ENCODE measurements around the gene THEM4.

Gene THEM4

DNA sequence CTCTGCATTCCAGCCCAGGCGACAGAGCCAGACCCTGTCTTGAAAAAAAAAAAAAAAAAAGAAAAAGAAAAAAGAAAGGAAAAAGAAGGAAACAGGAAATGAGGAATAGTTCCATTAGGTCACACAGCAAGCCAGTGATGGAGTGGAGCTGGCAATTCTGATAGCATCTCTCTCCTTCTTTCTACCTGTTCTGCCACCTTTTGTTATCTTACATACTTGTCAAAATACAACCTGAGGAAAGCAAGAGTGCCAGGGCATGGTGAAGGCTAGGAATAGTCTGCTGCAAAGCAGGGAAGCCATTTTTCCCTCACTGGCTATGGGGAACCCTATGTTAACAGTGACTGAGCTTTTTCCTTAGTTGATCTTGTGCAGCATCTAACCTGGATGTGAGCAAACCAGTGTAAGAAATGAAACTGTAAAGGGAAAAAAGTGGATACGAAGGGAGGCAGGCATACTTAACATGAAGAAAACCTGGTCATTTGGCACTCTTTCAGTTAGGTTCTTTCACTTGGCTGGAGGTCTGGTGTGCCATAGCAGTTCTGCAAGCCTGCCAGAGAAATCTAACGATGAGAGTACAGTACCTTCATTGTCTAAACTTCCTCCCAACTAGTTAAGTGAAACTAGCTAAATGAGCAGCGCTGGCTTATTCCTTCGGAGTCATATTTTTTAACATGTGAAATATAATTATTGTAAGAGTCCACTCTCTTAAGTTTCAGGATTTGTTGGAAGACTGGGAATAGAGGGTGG lies 37.9 kb downstream of the THEM4 start:
- Histone ChIP-seq H3K4me3 (ENCODE audit: low read depth, low read length) (no peak overlapping the region), H3K79me1 (ENCODE audit: low read length) (no peaks in the 10 kb centered on the region), H3K4me2 (ENCODE audit: low read length) (no peak overlapping the region), H2AK5ac (ENCODE audit: low read length) (no peak overlapping the region), H3K9me3 (ENCODE audit: insufficient read depth, low read depth, low read length) (no peaks in the 10 kb centered on the region), H3K4ac (ENCODE audit: low read depth, low read length) (no peak overlapping the region), H4K8ac (ENCODE audit: low read depth, low read length) (no peak overlapping the region), H3K14ac (ENCODE audit: low read length) (no peak overlapping the region), H3K79me2 (ENCODE audit: control insufficient read depth, insufficient read depth, low read length, poor library complexity) (no peaks in the 10 kb centered on the region), H3K27ac (ENCODE audit: low read depth, low read length) (no peak overlapping the region), H3K27me3 (ENCODE audit: insufficient read depth, low read length) (no peaks in the 10 kb centered on the region), H3K9ac (ENCODE audit: low read length) (no peak overlapping the region), H4K91ac (ENCODE audit: low read depth, low read length) (no peak overlapping the region), H2BK12ac (ENCODE audit: low read length) (no peak overlapping the region), H3K23ac (ENCODE audit: low read length) (no peak overlapping the region), H3K4me1 (ENCODE audit: control insufficient read depth in 1 of 2, insufficient read depth in 2 of 2, low read length in 2 of 2) (peaks cover 0 to 4% of the 10 kb centered on the region in 2 experiments), H2AFZ (ENCODE audit: insufficient read depth, low read length, poor library complexity) (no peak overlapping the region), H3K36me3 (ENCODE audit: control insufficient read depth in 1 of 2, insufficient read depth in 2 of 2, low read length in 2 of 2) (no peaks in the 10 kb centered on the region), H4K12ac (ENCODE audit: low read depth, low read length) (no peak overlapping the region), H2BK120ac (ENCODE audit: insufficient read depth, low read length, poor library complexity) (no peak overlapping the region), H3K18ac (ENCODE audit: low read length) (no peak overlapping the region), H2BK5ac (ENCODE audit: low read depth, low read length, poor library complexity) (no peak overlapping the region)
- WGBS (ENCODE audit: extremely low coverage, insufficient coverage, insufficient read length) = no CpG with 5 or more reads among the region's 5 CpGs
- DNase-seq = peak in 1 of 2 donors; percentile 8

DNA sequence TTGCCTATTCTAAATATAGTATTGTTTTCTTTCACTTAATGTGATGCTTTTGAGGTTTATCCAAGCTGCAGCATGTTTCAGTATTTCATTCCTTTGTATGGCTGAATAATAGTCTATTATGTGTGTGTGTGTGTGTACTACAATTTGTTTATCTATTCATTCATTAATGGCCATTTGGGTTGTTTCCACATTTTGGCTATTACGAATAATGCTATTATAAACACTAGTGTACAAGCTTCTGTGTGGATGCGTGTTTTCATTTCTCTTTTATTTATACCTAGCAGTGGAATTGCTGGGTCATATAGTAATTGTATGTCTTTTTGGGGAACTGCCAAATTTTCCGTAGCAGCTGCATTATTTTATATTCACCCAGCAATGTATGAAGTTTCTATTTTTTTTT lies 40.8 kb downstream of the THEM4 start:
- H2AFZ ChIP-seq (ENCODE audit: insufficient read depth, low read length, poor library complexity) = no peak overlapping the region
- no peak for DNase-seq
- no peaks in the 10 kb centered on the region for H3K9me3 ChIP-seq (ENCODE audit: insufficient read depth, low read depth, low read length)
- H3K79me2 ChIP-seq (ENCODE audit: control insufficient read depth, insufficient read depth, low read length, poor library complexity) = no peaks in the 10 kb centered on the region
- H2BK12ac ChIP-seq (ENCODE audit: low read length) = no peak overlapping the region
- H4K8ac ChIP-seq (ENCODE audit: low read depth, low read length) = no peak overlapping the region
- H3K23ac ChIP-seq (ENCODE audit: low read length) = no peak overlapping the region
- H3K4me2 ChIP-seq (ENCODE audit: low read length) = no peak overlapping the region
- no peak overlapping the region for H2AK5ac ChIP-seq (ENCODE audit: low read length)
- H3K79me1 ChIP-seq (ENCODE audit: low read length) = no peaks in the 10 kb centered on the region
- no peak overlapping the region for H3K27ac ChIP-seq (ENCODE audit: low read depth, low read length)
- H3K4ac ChIP-seq (ENCODE audit: low read depth, low read length) = no peak overlapping the region
- peaks cover 0 to 4% of the 10 kb centered on the region in 2 experiments for H3K4me1 ChIP-seq (ENCODE audit: control insufficient read depth in 1 of 2, insufficient read depth in 2 of 2, low read length in 2 of 2)
- H4K91ac ChIP-seq (ENCODE audit: low read depth, low read length) = no peak overlapping the region
- no peak overlapping the region for H3K4me3 ChIP-seq (ENCODE audit: low read depth, low read length)
- no CpG with 5 or more reads among the region's 3 CpGs for WGBS (ENCODE audit: extremely low coverage, insufficient coverage, insufficient read length)
- H4K12ac ChIP-seq (ENCODE audit: low read depth, low read length) = no peak overlapping the region
- no peak overlapping the region for H3K14ac ChIP-seq (ENCODE audit: low read length)
- H3K36me3 ChIP-seq (ENCODE audit: control insufficient read depth in 1 of 2, insufficient read depth in 2 of 2, low read length in 2 of 2) = no peaks in the 10 kb centered on the region
- H2BK5ac ChIP-seq (ENCODE audit: low read depth, low read length, poor library complexity) = no peak overlapping the region
- H3K18ac ChIP-seq (ENCODE audit: low read length) = no peak overlapping the region
- no peak overlapping the region for H3K9ac ChIP-seq (ENCODE audit: low read length)
- no peaks in the 10 kb centered on the region for H3K27me3 ChIP-seq (ENCODE audit: insufficient read depth, low read length)
- H2BK120ac ChIP-seq (ENCODE audit: insufficient read depth, low read length, poor library complexity) = no peak overlapping the region

DNA sequence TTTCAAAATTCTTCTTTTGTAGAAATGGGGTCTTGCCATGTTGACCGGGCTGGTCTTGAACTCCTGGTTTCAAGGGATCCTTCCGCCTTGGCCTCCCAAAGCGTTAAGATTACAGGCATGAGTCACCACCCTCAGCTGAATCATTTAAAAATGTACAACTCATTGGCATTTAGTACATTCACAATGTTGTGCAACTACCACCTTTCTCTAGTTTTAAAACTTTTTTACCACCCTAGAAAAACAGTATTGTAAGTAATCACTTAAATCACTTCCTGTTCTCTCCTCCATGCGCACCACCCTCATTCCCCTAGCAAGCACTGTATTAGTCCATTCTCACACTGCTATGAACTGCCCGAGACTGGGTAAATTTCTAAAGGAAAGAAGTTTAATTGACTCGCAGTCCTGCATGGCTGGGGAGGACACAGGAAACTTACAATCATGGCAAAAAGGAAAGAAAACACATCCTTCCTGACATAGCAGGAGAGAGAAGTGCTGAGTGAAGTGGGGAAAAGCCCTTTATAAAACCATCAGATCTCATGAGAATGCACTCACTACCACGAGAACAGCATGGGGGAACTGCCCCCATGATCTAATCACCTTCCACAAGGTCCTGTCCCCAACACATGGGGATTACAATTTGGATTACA lies 41.4 kb downstream of the THEM4 start:
- Histone ChIP-seq H3K27me3 (ENCODE audit: insufficient read depth, low read length) (no peaks in the 10 kb centered on the region), H3K4me2 (ENCODE audit: low read length) (no peak overlapping the region), H3K4me3 (ENCODE audit: low read depth, low read length) (no peak overlapping the region), H3K18ac (ENCODE audit: low read length) (no peak overlapping the region), H3K79me1 (ENCODE audit: low read length) (no peaks in the 10 kb centered on the region), H3K9me3 (ENCODE audit: insufficient read depth, low read depth, low read length) (no peaks in the 10 kb centered on the region), H3K36me3 (ENCODE audit: control insufficient read depth in 1 of 2, insufficient read depth in 2 of 2, low read length in 2 of 2) (no peaks in the 10 kb centered on the region), H3K79me2 (ENCODE audit: control insufficient read depth, insufficient read depth, low read length, poor library complexity) (no peaks in the 10 kb centered on the region), H2AFZ (ENCODE audit: insufficient read depth, low read length, poor library complexity) (no peak overlapping the region), H3K9ac (ENCODE audit: low read length) (no peak overlapping the region), H2BK5ac (ENCODE audit: low read depth, low read length, poor library complexity) (no peak overlapping the region), H3K4me1 (ENCODE audit: control insufficient read depth in 1 of 2, insufficient read depth in 2 of 2, low read length in 2 of 2) (peaks cover 0 to 4% of the 10 kb centered on the region in 2 experiments), H3K14ac (ENCODE audit: low read length) (no peak overlapping the region), H3K27ac (ENCODE audit: low read depth, low read length) (no peak overlapping the region), H4K12ac (ENCODE audit: low read depth, low read length) (no peak overlapping the region), H2AK5ac (ENCODE audit: low read length) (no peak overlapping the region), H3K4ac (ENCODE audit: low read depth, low read length) (no peak overlapping the region), H4K91ac (ENCODE audit: low read depth, low read length) (no peak overlapping the region), H2BK120ac (ENCODE audit: insufficient read depth, low read length, poor library complexity) (no peak overlapping the region), H2BK12ac (ENCODE audit: low read length) (no peak overlapping the region), H3K23ac (ENCODE audit: low read length) (no peak overlapping the region), H4K8ac (ENCODE audit: low read depth, low read length) (no peak overlapping the region)
- DNase-seq = peak; percentile 77 to 95
- WGBS (ENCODE audit: extremely low coverage, insufficient coverage, insufficient read length) = no CpG with 5 or more reads among the region's 7 CpGs

DNA sequence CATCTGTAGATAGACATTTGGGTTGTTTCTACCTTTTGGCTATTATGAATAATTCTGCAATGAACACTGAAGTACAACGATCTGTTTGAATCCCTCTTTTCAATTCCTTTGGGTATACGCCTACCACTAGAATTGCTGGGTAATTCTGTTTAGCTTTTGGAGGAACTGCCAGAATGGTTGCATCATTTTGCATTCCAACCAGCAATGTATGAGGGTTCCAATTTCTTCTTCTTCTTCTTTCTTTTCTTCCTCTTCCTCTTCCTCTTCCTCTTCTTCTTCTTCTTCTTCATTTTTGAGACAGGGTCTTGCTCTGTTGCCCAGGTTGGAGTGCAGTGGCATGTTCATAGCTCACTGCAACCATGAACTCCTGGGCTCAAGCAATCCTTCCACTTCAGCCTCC lies 42.0 kb downstream of the THEM4 start:
- H4K91ac ChIP-seq (ENCODE audit: low read depth, low read length) = no peak overlapping the region
- no peak overlapping the region for H3K4ac ChIP-seq (ENCODE audit: low read depth, low read length)
- no peaks in the 10 kb centered on the region for H3K9me3 ChIP-seq (ENCODE audit: insufficient read depth, low read depth, low read length)
- H3K27me3 ChIP-seq (ENCODE audit: insufficient read depth, low read length) = no peaks in the 10 kb centered on the region
- no peak overlapping the region for H2BK120ac ChIP-seq (ENCODE audit: insufficient read depth, low read length, poor library complexity)
- H3K4me3 ChIP-seq (ENCODE audit: low read depth, low read length) = no peak overlapping the region
- DNase-seq = peak in 1 of 2 donors; percentile 88
- no peak overlapping the region for H3K27ac ChIP-seq (ENCODE audit: low read depth, low read length)
- no CpG with 5 or more reads among the region's 2 CpGs for WGBS (ENCODE audit: extremely low coverage, insufficient coverage, insufficient read length)
- H3K4me2 ChIP-seq (ENCODE audit: low read length) = no peak overlapping the region
- no peak overlapping the region for H2BK5ac ChIP-seq (ENCODE audit: low read depth, low read length, poor library complexity)
- H2BK12ac ChIP-seq (ENCODE audit: low read length) = no peak overlapping the region
- no peak overlapping the region for H4K8ac ChIP-seq (ENCODE audit: low read depth, low read length)
- no peaks in the 10 kb centered on the region for H3K79me2 ChIP-seq (ENCODE audit: control insufficient read depth, insufficient read depth, low read length, poor library complexity)
- no peak overlapping the region for H4K12ac ChIP-seq (ENCODE audit: low read depth, low read length)
- H3K18ac ChIP-seq (ENCODE audit: low read length) = no peak overlapping the region
- H3K14ac ChIP-seq (ENCODE audit: low read length) = no peak overlapping the region
- no peaks in the 10 kb centered on the region for H3K79me1 ChIP-seq (ENCODE audit: low read length)
- no peak overlapping the region for H2AFZ ChIP-seq (ENCODE audit: insufficient read depth, low read length, poor library complexity)
- peaks cover 0 to 4% of the 10 kb centered on the region in 2 experiments for H3K4me1 ChIP-seq (ENCODE audit: control insufficient read depth in 1 of 2, insufficient read depth in 2 of 2, low read length in 2 of 2)
- no peak overlapping the region for H3K9ac ChIP-seq (ENCODE audit: low read length)
- H3K36me3 ChIP-seq (ENCODE audit: control insufficient read depth in 1 of 2, insufficient read depth in 2 of 2, low read length in 2 of 2) = no peaks in the 10 kb centered on the region
- no peak overlapping the region for H2AK5ac ChIP-seq (ENCODE audit: low read length)
- no peak overlapping the region for H3K23ac ChIP-seq (ENCODE audit: low read length)

All from trophoblast cell (in vitro differentiated cells and primary cell).